IMR-90 (cell line): ENCODE measurements around the gene CCDC32. TPM values are rescaled to one million over a fixed set of nuclear protein-coding genes. Genes with fewer than 3 reads are reported as not detected.

Source experiments
- ATAC-seq: fragments of 200-7000 bp; cut with Tn5 transposase; 2 replicates; pipeline ENCODE4 v1.9.1; 2020; ENCODE audit warnings: low read depth, mild to moderate bottlenecking, moderate library complexity
- BruUV-seq: library from RNA; stranded (reverse); fragments of 400-500 nt; replicated peaks from 2 replicates; lab custom pipeline; 2021; lab: Mats Ljungman, UMichigan
- CTCF ChIA-PET: fragments of 300-600 bp; formaldehyde crosslinking; extraction: SDS; loops from one replicate; lab custom pipeline; 2021; ENCODE audit warnings: antibody characterized with exemption; lab: Yijun Ruan, JAX
- POLR2A ChIA-PET: fragments of 300-600 bp; sonication (Branson Sonifier 250); formaldehyde crosslinking; loops from one replicate; lab custom pipeline; 2022; ENCODE audit warnings: antibody characterized with exemption; ENCODE audit not compliant: unreplicated experiment; lab: Charles Lee
- DNase-seq: peaks from one replicate; pipeline ENCODE4 v3.0.0; 2013
- H2AFZ ChIP-seq: replicated peaks from 2 replicates; pipeline ENCODE3; 2013; ENCODE audit warnings: low read length, mild to moderate bottlenecking; ENCODE audit not compliant: poor library complexity
- H2AK5ac ChIP-seq: 2 replicates; pipeline ENCODE4 v1.6.1; 2013; ENCODE audit warnings: low read depth, low read length, inconsistent platforms
- H2AK9ac ChIP-seq: replicated peaks from 2 replicates; pipeline ENCODE3; 2013; ENCODE audit warnings: mild to moderate bottlenecking, low read depth, low read length, moderate library complexity; ENCODE audit not compliant: poor library complexity
- H2BK120ac ChIP-seq: 2 replicates; pipeline ENCODE4 v1.6.1; 2013; ENCODE audit warnings: low read depth, low read length, inconsistent platforms
- H2BK15ac ChIP-seq: 3 replicates; pipeline ENCODE4 v1.6.1; 2013; ENCODE audit warnings: low read depth, low read length, inconsistent platforms
- H2BK20ac ChIP-seq: 2 replicates; pipeline ENCODE4 v1.6.1; 2013; ENCODE audit warnings: low read depth, mild to moderate bottlenecking, inconsistent platforms, low read length, moderate library complexity
- H2BK5ac ChIP-seq: 2 replicates; pipeline ENCODE4 v1.6.1; 2013; ENCODE audit warnings: mild to moderate bottlenecking, low read depth, low read length, inconsistent platforms; ENCODE audit not compliant: poor library complexity, severe bottlenecking
- H3K14ac ChIP-seq: replicated peaks from 2 replicates; pipeline ENCODE4 v1.6.1; 2013; ENCODE audit warnings: low read depth, low read length, inconsistent platforms
- H3K18ac ChIP-seq: 2 replicates; pipeline ENCODE4 v1.6.1; 2013; ENCODE audit warnings: low read depth, low read length, control low read depth
- H3K23ac ChIP-seq: 2 replicates; pipeline ENCODE4 v1.6.1; 2013; ENCODE audit warnings: low read depth, low read length, inconsistent platforms
- H3K27ac ChIP-seq: 2 replicates; pipeline ENCODE4 v1.5.1; 2013; ENCODE audit warnings: mild to moderate bottlenecking, control low read depth, low read length; ENCODE audit not compliant: insufficient read depth
- H3K27me3 ChIP-seq: 2 replicates; pipeline ENCODE4 v1.6.1; 2013; ENCODE audit warnings: low read length; ENCODE audit not compliant: control insufficient read depth, insufficient read depth
- H3K36me3 ChIP-seq: 2 replicates; pipeline ENCODE4 v1.6.1; 2013; ENCODE audit warnings: low read length, mixed read lengths; ENCODE audit not compliant: control insufficient read depth, insufficient read depth
- H3K4ac ChIP-seq: 2 replicates; pipeline ENCODE4 v1.6.1; 2013; ENCODE audit warnings: low read depth, low read length, inconsistent platforms
- H3K4me1 ChIP-seq: 2 replicates; pipeline ENCODE4 v1.6.1; 2013; ENCODE audit warnings: low read length, mixed read lengths; ENCODE audit not compliant: control insufficient read depth, insufficient read depth
- H3K4me2 ChIP-seq: 2 replicates; pipeline ENCODE4 v1.6.1; 2013; ENCODE audit warnings: low read depth, mild to moderate bottlenecking, control low read depth, low read length, moderate library complexity
- H3K4me3 ChIP-seq: 2 replicates; pipeline ENCODE4 v1.5.1; 2013; ENCODE audit warnings: low read depth, mild to moderate bottlenecking, control low read depth, low read length, moderate library complexity; ENCODE audit not compliant: insufficient read depth
- H3K56ac ChIP-seq: 2 replicates; pipeline ENCODE4 v1.6.1; 2013; ENCODE audit warnings: low read length, inconsistent platforms; ENCODE audit not compliant: insufficient read depth; ENCODE audit errors: extremely low read depth
- H3K79me1 ChIP-seq, 2 experiments: 2 replicates each; pipeline ENCODE4 v1.6.1; 2013; ENCODE audit warnings: low read length in 2 of 2, inconsistent platforms in 1 of 2, low read depth in 1 of 2
- H3K9ac ChIP-seq: 2 replicates; pipeline ENCODE4 v1.6.1; 2013; ENCODE audit warnings: low read depth, low read length, control low read depth
- H3K9me1 ChIP-seq: 2 replicates; pipeline ENCODE4 v1.6.1; 2013; ENCODE audit warnings: low read length, inconsistent platforms; ENCODE audit not compliant: insufficient read depth
- H3K9me3 ChIP-seq: 2 replicates; pipeline ENCODE4 v1.6.1; 2013; ENCODE audit warnings: low read length; ENCODE audit not compliant: control insufficient read depth, insufficient read depth
- H4K20me1 ChIP-seq: 2 replicates; pipeline ENCODE4 v1.6.1; 2013; ENCODE audit warnings: low read length, inconsistent platforms; ENCODE audit not compliant: insufficient read depth
- H4K5ac ChIP-seq: 2 replicates; pipeline ENCODE4 v1.6.1; 2013; ENCODE audit warnings: mild to moderate bottlenecking, low read depth, low read length, control low read depth
- H4K8ac ChIP-seq, 2 experiments: 2 replicates each; pipeline ENCODE4 v1.6.1; 2013; ENCODE audit warnings: low read depth in 2 of 2, low read length in 2 of 2, control low read depth in 1 of 2, inconsistent platforms in 1 of 2
- H4K91ac ChIP-seq: 2 replicates; pipeline ENCODE4 v1.6.1; 2013; ENCODE audit warnings: low read depth, low read length, inconsistent platforms; ENCODE audit not compliant: insufficient read depth
- BHLHE40 ChIP-seq: fragments of 150-350 bp; IDR thresholded peaks from 2 replicates; pipeline ENCODE4 v1.6.1; 2016; ENCODE audit warnings: mild to moderate bottlenecking, low read depth, low read length
- CEBPB ChIP-seq: IDR thresholded peaks from 2 replicates; pipeline ENCODE4 v1.6.1; 2012; ENCODE audit warnings: low read depth, low read length, improper control_type of control experiment
- CHD1 ChIP-seq: IDR thresholded peaks from 2 replicates; pipeline ENCODE4 v1.6.1; 2012; ENCODE audit warnings: low read depth, low read length, improper control_type of control experiment
- FOS ChIP-seq: fragments of 150-350 bp; IDR thresholded peaks from 2 replicates; pipeline ENCODE4 v1.6.1; 2016; ENCODE audit warnings: low read depth, low read length
- MAFK ChIP-seq: IDR thresholded peaks from 2 replicates; pipeline ENCODE4 v1.6.1; 2012; ENCODE audit warnings: low read depth, low read length, improper control_type of control experiment
- MAZ ChIP-seq: IDR thresholded peaks from 2 replicates; pipeline ENCODE4 v1.6.1; 2012; ENCODE audit warnings: low read depth, mild to moderate bottlenecking, low read length, improper control_type of control experiment, moderate library complexity, borderline replicate concordance
- MXI1 ChIP-seq: IDR thresholded peaks from 2 replicates; pipeline ENCODE4 v1.6.1; 2012; ENCODE audit warnings: low read depth, mild to moderate bottlenecking, low read length, moderate library complexity, borderline replicate concordance
- NFE2L2 ChIP-seq: fragments of 150-350 bp; IDR thresholded peaks from 2 replicates; pipeline ENCODE4 v1.6.1; 2016; ENCODE audit warnings: low read depth, mild to moderate bottlenecking, low read length
- POLR2A ChIP-seq: IDR thresholded peaks from 2 replicates; pipeline ENCODE4 v1.6.1; 2012; ENCODE audit warnings: mild to moderate bottlenecking, low read depth, low read length
- RAD21 ChIP-seq: IDR thresholded peaks from 2 replicates; pipeline ENCODE4 v1.6.1; 2012; ENCODE audit warnings: low read length, improper control_type of control experiment
- RCOR1 ChIP-seq: IDR thresholded peaks from 2 replicates; pipeline ENCODE4 v1.6.1; 2012; ENCODE audit warnings: mild to moderate bottlenecking, low read length, improper control_type of control experiment; ENCODE audit not compliant: insufficient replicate concordance
- WGBS, 2 experiments: methylation state at CpG; one replicate each; pipeline versions ENCODE4 v1.1.5 to v1.1.7; 2013; ENCODE audit warnings: missing lambda C conversion rate in 2 of 2; ENCODE audit not compliant: insufficient read length in 1 of 2; ENCODE audit errors: extremely low coverage in 2 of 2; 5-methylcytosine and 5-hydroxymethylcytosine counted together
- dilution Hi-C: fragments of 300-500 bp; cut with HindIII; formaldehyde crosslinking; loops from one replicate; pipeline ENCODE4 v1.14.3; 2018; ENCODE audit warnings: low sequenced_read_pairs; ENCODE audit not compliant: unreplicated experiment
- in situ Hi-C: fragments of 300-500 bp; cut with MboI; formaldehyde crosslinking; loops from 3 replicates; pipeline ENCODE4 v1.14.3; 2019; ENCODE audit warnings: low sequenced_read_pairs, inconsistent platforms, mixed read lengths
- intact Hi-C: fragments of 100-400 bp; cut with micrococcal nuclease; formaldehyde crosslinking; loops from 2 replicates; pipeline ENCODE4 v1.10.0; 2022
- polyA plus RNA-seq, 3 experiments: library from polyadenylated mRNA; depleted of rRNA; stranded (reverse); fragments of >200 nt; gene quantifications; 2 replicates each; pipeline ENCODE4 v1.2.3, GENCODE V29; 2012; ENCODE audit warnings: low replicate concordance in 1 of 3
- total RNA-seq: library from RNA; depleted of rRNA; stranded (reverse); fragments of >200 nt; gene quantifications from 2 replicates; pipeline ENCODE4 v1.2.3, GENCODE V29; 2012

CCDC32 gene
- total and polyA plus RNA-seq, 2 of the 4 experiments (the other 2 are of a cell fraction) = 14.8 to 15.1 TPM

GRCh38 chr15:40613080-40613479, 48.2 kb upstream of the CCDC32 start:
- no peak overlapping the region for H3K56ac ChIP-seq
- H2BK120ac ChIP-seq = no peak overlapping the region
- H3K4me3 ChIP-seq = no peak overlapping the region
- no peak overlapping the region for H3K4me2 ChIP-seq
- H4K91ac ChIP-seq = no peak overlapping the region
- ChIA-PET CTCF (interaction anchor here (0.6 kb wide), 1 partner anchor 245 kb away, joined by 5 read pairs; no protein-coding TSS in a partner anchor), POLR2A (no interaction called here)
- no peak overlapping the region for H4K5ac ChIP-seq
- H3K23ac ChIP-seq = no peak overlapping the region
- H3K27me3 ChIP-seq = no peaks in the 10 kb centered on the region
- no peaks in the 10 kb centered on the region; the same call in 1 of the 2 replicates for H3K9me1 ChIP-seq
- DNase-seq (no peak), ATAC-seq (no peak)
- no CpG with 5 or more reads among the region's 5 CpGs for WGBS, 2 experiments
- no peak overlapping the region for H3K18ac ChIP-seq
- intact Hi-C loops (no loop called here), in situ Hi-C loops (no loop called here), dilution Hi-C loops (no loop called here)
- H3K9ac ChIP-seq = no peak overlapping the region
- no peak for TF ChIP-seq MAFK
- no peak for TF ChIP-seq MXI1
- TF ChIP-seq CHD1 = no peak
- no peak for TF ChIP-seq MAZ
- no peak for TF ChIP-seq CEBPB
- no peak for TF ChIP-seq NFE2L2
- no peak for TF ChIP-seq RCOR1
- no peak for TF ChIP-seq POLR2A
- TF ChIP-seq FOS = no peak
- no peak for TF ChIP-seq RAD21
- no peak for TF ChIP-seq BHLHE40
- H2AK5ac ChIP-seq = no peak overlapping the region
- no peaks in the 10 kb centered on the region for H3K36me3 ChIP-seq
- H2BK20ac ChIP-seq = no peak overlapping the region
- no peaks in the 10 kb centered on the region for H3K9me3 ChIP-seq
- H2AK9ac ChIP-seq = no peak overlapping the region
- no peak overlapping the region for H2BK5ac ChIP-seq
- H2AFZ ChIP-seq = no peak overlapping the region
- H3K4ac ChIP-seq = no peak overlapping the region
- H3K4me1 ChIP-seq = no peaks in the 10 kb centered on the region
- H3K14ac ChIP-seq = no peak overlapping the region
- no peak overlapping the region for H4K8ac ChIP-seq
- H3K27ac ChIP-seq = no peak overlapping the region
- H2BK15ac ChIP-seq = no peak overlapping the region
- H3K79me1 ChIP-seq = no peaks in the 10 kb centered on the region
- BruUV-seq = no TSS peak
- H4K20me1 ChIP-seq = no peaks in the 10 kb centered on the region
